ENCODE measurements around the gene SH3PXD2B. TPM values are rescaled to one million over a fixed set of nuclear protein-coding genes. Genes with fewer than 3 reads are reported as not detected.

Gene SH3PXD2B
- total and polyA plus RNA-seq, 2 of the 13 experiments (the other 11 are each of a cell fraction or from before 2014, with no cell fraction given): 3.4 to 4.6 TPM

- intact Hi-C loops (cut with micrococcal nuclease; ENCODE audit: unreplicated experiment): loop anchor here (5.0 kb wide), 2 partner anchors 47 to 77 kb away; no protein-coding TSS in a partner anchor
- peak overlapping the region; percentile 82 to 89 (median 87) for H3K4me3 ChIP-seq (replicated peaks in 1 of 3; ENCODE audit: insufficient read depth in 1 of 3, low read depth in 2 of 3, low read length in 3 of 3)
- 2% methylated on average over 37 of the region's 79 CpGs for WGBS (ENCODE audit: low lambda C conversion rate)
- in situ Hi-C loops (cut with HindIII; ENCODE audit: extremely low pct_ligation_motif_present, low pct_unique_long_range_greater_than_20kb): loop anchor here (10.0 kb wide), 1 partner anchor 179 kb away; no protein-coding TSS in a partner anchor
- H3K79me2 ChIP-seq (ENCODE audit: insufficient read depth, low read length): peaks cover 40% of the 10 kb centered on the region
- H3K4me2 ChIP-seq (ENCODE audit: low read depth, low read length): peak overlapping the region; percentile 95
- ChIA-PET POLR2A (interaction anchor here (1.2 to 1.6 kb wide), 4 partner anchors 10 to 48 kb away, joined by 3 to 8 read pairs (median 6); no protein-coding TSS in a partner anchor), CTCF (ENCODE audit: low intra/inter-chr PET ratio, low total read pairs) (no interaction called here)
- peak overlapping the region; percentile 82 for H3K9ac ChIP-seq (ENCODE audit: insufficient read depth, low read depth, low read length)
- H3K9me3 ChIP-seq (ENCODE audit: low read length): no peaks in the 10 kb centered on the region
- no peaks in the 10 kb centered on the region for H3K36me3 ChIP-seq (replicated peaks in 1 of 2; ENCODE audit: control insufficient read depth in 1 of 2, insufficient read depth in 2 of 2, low read length in 2 of 2)
- 0 out of 2 replicates have a peak, but pooled peaks cover 9% of the 10 kb centered on the region for H4K20me1 ChIP-seq (ENCODE audit: insufficient read depth, low read length)
- DNase-seq (ENCODE audit: low spot score) (peak; percentile 50), ATAC-seq (peak; percentile 82), FAIRE-seq (no peak)
- H3K27ac ChIP-seq (ENCODE audit: extremely low read length, insufficient read depth, low read length): peak overlapping the region; percentile 84
- BruUV-seq (replicated peaks): no TSS peak
- peaks cover 60% of the 10 kb centered on the region for H3K4me1 ChIP-seq (ENCODE audit: insufficient read depth, low read length)
- peak overlapping the region; percentile 78 for H2AFZ ChIP-seq (ENCODE audit: low read length)
- no peaks in the 10 kb centered on the region; a peak in 1 of 5 replicates for H3K27me3 ChIP-seq (ENCODE audit: control insufficient read depth in 1 of 2, insufficient read depth in 2 of 2, low read length in 2 of 2)
- TF ChIP-seq, protein P1, sequence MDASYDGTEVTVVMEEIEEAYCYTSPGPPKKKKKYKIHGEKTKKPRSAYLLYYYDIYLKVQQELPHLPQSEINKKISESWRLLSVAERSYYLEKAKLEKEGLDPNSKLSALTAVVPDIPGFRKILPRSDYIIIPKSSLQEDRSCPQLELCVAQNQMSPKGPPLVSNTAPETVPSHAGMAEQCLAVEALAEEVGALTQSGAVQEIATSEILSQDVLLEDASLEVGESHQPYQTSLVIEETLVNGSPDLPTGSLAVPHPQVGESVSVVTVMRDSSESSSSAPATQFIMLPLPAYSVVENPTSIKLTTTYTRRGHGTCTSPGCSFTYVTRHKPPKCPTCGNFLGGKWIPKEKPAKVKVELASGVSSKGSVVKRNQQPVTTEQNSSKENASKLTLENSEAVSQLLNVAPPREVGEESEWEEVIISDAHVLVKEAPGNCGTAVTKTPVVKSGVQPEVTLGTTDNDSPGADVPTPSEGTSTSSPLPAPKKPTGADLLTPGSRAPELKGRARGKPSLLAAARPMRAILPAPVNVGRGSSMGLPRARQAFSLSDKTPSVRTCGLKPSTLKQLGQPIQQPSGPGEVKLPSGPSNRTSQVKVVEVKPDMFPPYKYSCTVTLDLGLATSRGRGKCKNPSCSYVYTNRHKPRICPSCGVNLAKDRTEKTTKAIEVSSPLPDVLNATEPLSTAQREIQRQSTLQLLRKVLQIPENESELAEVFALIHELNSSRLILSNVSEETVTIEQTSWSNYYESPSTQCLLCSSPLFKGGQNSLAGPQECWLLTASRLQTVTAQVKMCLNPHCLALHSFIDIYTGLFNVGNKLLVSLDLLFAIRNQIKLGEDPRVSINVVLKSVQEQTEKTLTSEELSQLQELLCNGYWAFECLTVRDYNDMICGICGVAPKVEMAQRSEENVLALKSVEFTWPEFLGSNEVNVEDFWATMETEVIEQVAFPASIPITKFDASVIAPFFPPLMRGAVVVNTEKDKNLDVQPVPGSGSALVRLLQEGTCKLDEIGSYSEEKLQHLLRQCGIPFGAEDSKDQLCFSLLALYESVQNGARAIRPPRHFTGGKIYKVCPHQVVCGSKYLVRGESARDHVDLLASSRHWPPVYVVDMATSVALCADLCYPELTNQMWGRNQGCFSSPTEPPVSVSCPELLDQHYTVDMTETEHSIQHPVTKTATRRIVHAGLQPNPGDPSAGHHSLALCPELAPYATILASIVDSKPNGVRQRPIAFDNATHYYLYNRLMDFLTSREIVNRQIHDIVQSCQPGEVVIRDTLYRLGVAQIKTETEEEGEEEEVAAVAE (CRISPR knock-in tag; IDR thresholded peaks at IDR 0.05; ENCODE audit: borderline replicate concordance): no peak
- TF ChIP-seq MLLT10 (CRISPR knock-in tag; IDR thresholded peaks at IDR 0.05) (no peak), ZKSCAN5 (CRISPR knock-in tag; IDR thresholded peaks at IDR 0.05) (0 out of 2 replicates have a peak, but pooled peaks have one; percentile 59), HOXA9 (CRISPR knock-in tag; IDR thresholded peaks at IDR 0.05; ENCODE audit: borderline replicate concordance) (0 out of 2 replicates have a peak, but pooled peaks have one; percentile 46), NFYC (CRISPR knock-in tag; IDR thresholded peaks at IDR 0.05) (peak; percentile 62), SAP130 (CRISPR knock-in tag; IDR thresholded peaks at IDR 0.05; ENCODE audit: low read depth) (no peak), TAF15 (IDR thresholded peaks at IDR 0.05; ENCODE audit: low read depth, low read length, poor library complexity, severe bottlenecking) (peak; percentile 6), EED (CRISPR knock-in tag; IDR thresholded peaks at IDR 0.05) (no peak), HMGA1 (CRISPR knock-in tag; conservative IDR thresholded peaks at IDR 0.05) (no peak), ZNF441 (CRISPR knock-in tag; IDR thresholded peaks at IDR 0.05; ENCODE audit: borderline replicate concordance) (peak; percentile 57; the same call in 1 of the 2 replicates), ZNF296 (CRISPR knock-in tag; conservative IDR thresholded peaks at IDR 0.05) (no peak)
- TF ChIP-seq, protein P2, sequence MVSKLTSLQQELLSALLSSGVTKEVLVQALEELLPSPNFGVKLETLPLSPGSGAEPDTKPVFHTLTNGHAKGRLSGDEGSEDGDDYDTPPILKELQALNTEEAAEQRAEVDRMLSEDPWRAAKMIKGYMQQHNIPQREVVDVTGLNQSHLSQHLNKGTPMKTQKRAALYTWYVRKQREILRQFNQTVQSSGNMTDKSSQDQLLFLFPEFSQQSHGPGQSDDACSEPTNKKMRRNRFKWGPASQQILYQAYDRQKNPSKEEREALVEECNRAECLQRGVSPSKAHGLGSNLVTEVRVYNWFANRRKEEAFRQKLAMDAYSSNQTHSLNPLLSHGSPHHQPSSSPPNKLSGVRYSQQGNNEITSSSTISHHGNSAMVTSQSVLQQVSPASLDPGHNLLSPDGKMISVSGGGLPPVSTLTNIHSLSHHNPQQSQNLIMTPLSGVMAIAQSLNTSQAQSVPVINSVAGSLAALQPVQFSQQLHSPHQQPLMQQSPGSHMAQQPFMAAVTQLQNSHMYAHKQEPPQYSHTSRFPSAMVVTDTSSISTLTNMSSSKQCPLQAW (CRISPR knock-in tag; IDR thresholded peaks at IDR 0.05): no peak
These were observed 170.3 kb downstream of the SH3PXD2B start for GRCh38 chr5:172283862-172284610.
